GM12865 (cell line): ENCODE measurements around the gene SYNM.

Experiments used
- DNase-seq: peaks from one replicate; pipeline ENCODE4 v3.0.0; 2010; ENCODE audit warnings: low read depth
- H3K4me3 ChIP-seq: 2 replicates; pipeline ENCODE4 v1.5.1; 2011; ENCODE audit warnings: mild to moderate bottlenecking, low read depth, low read length, control low read depth
- TF ChIP-seq, protein P1 (sequence below): IDR thresholded peaks from 2 replicates; pipeline ENCODE4 v1.5.1; 2011; ENCODE audit warnings: low read length, control low read depth, low read depth, inconsistent platforms; ENCODE audit not compliant: insufficient read depth; ENCODE audit errors: missing control alignments

Gene SYNM

DNA sequence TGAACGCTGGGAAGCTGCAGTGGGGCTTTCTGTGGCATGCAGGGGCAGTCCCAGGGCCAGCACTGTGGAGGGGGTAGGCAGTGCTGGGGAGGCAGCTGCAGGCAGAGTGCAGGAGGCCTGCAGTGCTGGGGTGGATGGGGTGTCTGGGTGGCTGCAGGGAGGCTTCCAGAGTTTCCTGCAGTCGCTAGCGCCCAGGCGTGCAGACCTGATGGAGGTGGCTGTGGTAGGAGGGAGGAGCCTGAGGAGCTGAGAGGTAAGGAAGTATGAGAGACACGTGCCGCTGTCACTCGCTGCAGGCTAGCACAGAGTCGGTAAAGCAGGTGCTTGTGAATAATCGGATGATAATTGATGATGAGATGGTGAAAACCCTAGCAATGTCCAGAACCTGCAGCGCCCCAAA, 16.3 kb downstream of the SYNM start:
- no peak for DNase-seq
- no peak overlapping the region for H3K4me3 ChIP-seq
- TF ChIP-seq, protein P1, sequence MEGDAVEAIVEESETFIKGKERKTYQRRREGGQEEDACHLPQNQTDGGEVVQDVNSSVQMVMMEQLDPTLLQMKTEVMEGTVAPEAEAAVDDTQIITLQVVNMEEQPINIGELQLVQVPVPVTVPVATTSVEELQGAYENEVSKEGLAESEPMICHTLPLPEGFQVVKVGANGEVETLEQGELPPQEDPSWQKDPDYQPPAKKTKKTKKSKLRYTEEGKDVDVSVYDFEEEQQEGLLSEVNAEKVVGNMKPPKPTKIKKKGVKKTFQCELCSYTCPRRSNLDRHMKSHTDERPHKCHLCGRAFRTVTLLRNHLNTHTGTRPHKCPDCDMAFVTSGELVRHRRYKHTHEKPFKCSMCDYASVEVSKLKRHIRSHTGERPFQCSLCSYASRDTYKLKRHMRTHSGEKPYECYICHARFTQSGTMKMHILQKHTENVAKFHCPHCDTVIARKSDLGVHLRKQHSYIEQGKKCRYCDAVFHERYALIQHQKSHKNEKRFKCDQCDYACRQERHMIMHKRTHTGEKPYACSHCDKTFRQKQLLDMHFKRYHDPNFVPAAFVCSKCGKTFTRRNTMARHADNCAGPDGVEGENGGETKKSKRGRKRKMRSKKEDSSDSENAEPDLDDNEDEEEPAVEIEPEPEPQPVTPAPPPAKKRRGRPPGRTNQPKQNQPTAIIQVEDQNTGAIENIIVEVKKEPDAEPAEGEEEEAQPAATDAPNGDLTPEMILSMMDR = no peak

DNA sequence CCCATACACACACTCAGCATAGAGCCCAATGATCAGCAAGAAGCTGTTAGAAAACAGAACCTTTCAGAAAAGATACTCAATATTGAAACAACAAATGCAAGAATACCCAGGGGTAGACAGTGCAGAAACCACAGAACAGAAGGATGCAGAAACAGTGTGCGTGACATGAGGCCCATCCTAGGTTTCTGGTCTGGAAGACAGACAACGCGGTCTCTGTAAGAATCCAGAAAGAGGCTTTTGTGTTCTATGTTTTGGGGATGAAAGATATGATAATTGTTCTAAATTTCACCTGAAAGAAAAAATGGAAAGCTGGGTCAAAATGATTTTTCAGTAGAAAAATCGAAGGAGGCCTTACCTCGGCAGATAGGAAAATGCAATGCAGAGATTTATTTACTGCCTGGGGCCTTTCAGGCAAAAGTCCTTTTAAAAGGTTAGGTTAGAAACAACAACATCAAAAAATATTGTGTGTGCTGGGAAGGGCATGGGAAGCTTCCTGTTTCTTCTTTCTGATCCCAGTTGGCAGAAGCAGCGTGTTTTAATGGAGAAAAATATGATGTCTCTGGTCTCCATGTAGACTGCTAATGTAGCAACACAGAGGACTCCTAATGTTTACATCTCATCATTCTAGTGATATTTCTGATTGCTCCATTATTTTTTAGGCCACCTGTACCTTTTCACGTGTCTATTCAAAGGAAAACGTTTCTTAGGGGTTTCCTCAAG, 17.0 kb downstream of the SYNM start:
- TF ChIP-seq, protein P1 = no peak
- H3K4me3 ChIP-seq = no peak overlapping the region
- DNase-seq = no peak

GRCh38 chr15:99122831-99123712, 18.2 kb downstream of the SYNM start:
- no peak for DNase-seq
- TF ChIP-seq, protein P1 = no peak
- H3K4me3 ChIP-seq = no peak overlapping the region

- TF ChIP-seq, protein P1 = no peak
- no peak overlapping the region for H3K4me3 ChIP-seq
- no peak for DNase-seq
Measured at GRCh38 chr15:99123713-99124451, 19.0 kb downstream of the SYNM start.

DNA sequence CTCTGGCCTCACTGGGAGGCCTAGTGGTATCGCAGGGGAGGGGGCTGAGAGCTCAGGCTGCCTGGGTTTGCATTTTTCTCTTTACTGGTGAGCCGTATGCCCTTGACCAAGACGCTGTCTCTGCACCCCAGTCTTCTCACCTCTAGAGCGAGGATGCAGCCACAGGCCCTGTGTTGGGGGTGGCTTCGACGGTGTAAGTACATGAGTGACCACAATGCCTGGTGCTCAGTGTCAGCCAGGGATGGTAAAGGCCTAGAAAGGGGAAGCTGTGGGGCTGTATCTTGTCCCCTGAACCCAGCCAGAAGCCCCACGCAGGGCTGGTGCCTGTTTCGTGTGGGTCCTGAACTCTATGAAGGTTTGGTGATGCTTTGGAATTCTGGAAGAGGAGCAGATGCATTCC, 19.8 kb downstream of the SYNM start:
- TF ChIP-seq, protein P1 = no peak

GRCh38 chr15:99125061-99125891, 20.4 kb downstream of the SYNM start:
- no peak overlapping the region for H3K4me3 ChIP-seq
- TF ChIP-seq, protein P1 = no peak

More for the DNA sequence above, 19.8 kb downstream of the SYNM start:
- no peak for DNase-seq
- H3K4me3 ChIP-seq = no peak overlapping the region

More at GRCh38 chr15:99125061-99125891, 20.4 kb downstream of the SYNM start:
- no peak for DNase-seq
